PC-9 (cell line): ENCODE results near the gene CMTR1. TPM values are rescaled to one million over a fixed set of nuclear protein-coding genes. Genes with fewer than 3 reads are reported as not detected.

Source experiments
- BruUV-seq: library from RNA; stranded (reverse); fragments of 400-500 nt; replicated peaks from 2 replicates; lab custom pipeline; 2021; lab: Mats Ljungman, UMichigan
- CTCF ChIA-PET: fragments of 300-600 bp; sonication (Branson Sonifier 250); formaldehyde crosslinking; loops from one replicate; lab custom pipeline; 2022; ENCODE audit warnings: antibody characterized with exemption; lab: Charles Lee
- POLR2A ChIA-PET: fragments of 300-600 bp; sonication (Branson Sonifier 250); formaldehyde crosslinking; loops from one replicate; lab custom pipeline; 2022; ENCODE audit warnings: antibody characterized with exemption; ENCODE audit not compliant: unreplicated experiment; lab: Charles Lee
- DNase-seq, 2 experiments: peaks; one replicate each; pipeline versions ENCODE4 v3.0.0 to v3.0.0-alpha.2; 2015 to 2022; ENCODE audit warnings: mixed read lengths in 1 of 2
- H2AFZ ChIP-seq: fragments of 200-600 bp; sonication (generic); 2 replicates; pipeline ENCODE4 v1.8.1; 2017; ENCODE audit warnings: antibody characterized with exemption
- H3F3A ChIP-seq: fragments of 200-600 bp; sonication (generic); 2 replicates; pipeline ENCODE4 v1.8.1; 2017; ENCODE audit warnings: antibody characterized with exemption, mild to moderate bottlenecking, low read depth; ENCODE audit not compliant: insufficient read depth
- H3K27ac ChIP-seq: fragments of 200-600 bp; sonication (generic); 2 replicates; pipeline ENCODE4 v1.6.1; 2016; ENCODE audit warnings: mixed run types
- H3K27me3 ChIP-seq: fragments of 200-600 bp; sonication (generic); 2 replicates; pipeline ENCODE4 v1.6.1; 2016; ENCODE audit warnings: low read depth, mixed run types; ENCODE audit not compliant: insufficient read depth
- H3K36me3 ChIP-seq: fragments of 200-600 bp; sonication (generic); 2 replicates; pipeline ENCODE4 v1.6.1; 2016; ENCODE audit warnings: low read depth, mixed run types
- H3K4me1 ChIP-seq: fragments of 200-600 bp; sonication (generic); replicated peaks from 2 replicates; pipeline ENCODE4 v1.6.1; 2016; ENCODE audit warnings: mixed run types; ENCODE audit not compliant: insufficient read depth
- H3K4me2 ChIP-seq: fragments of 200-600 bp; sonication (generic); 2 replicates; pipeline ENCODE4 v1.6.1; 2017; ENCODE audit warnings: mixed run types
- H3K4me3 ChIP-seq: fragments of 200-600 bp; sonication (generic); 2 replicates; pipeline ENCODE4 v1.6.1; 2016; ENCODE audit warnings: mixed run types
- H3K79me2 ChIP-seq: fragments of 200-600 bp; sonication (generic); 2 replicates; pipeline ENCODE4 v1.6.1; 2017; ENCODE audit warnings: low read depth, mixed run types
- H3K9me2 ChIP-seq: fragments of 200-600 bp; sonication (generic); 2 replicates; pipeline ENCODE4 v1.8.1; 2017; ENCODE audit warnings: mild to moderate bottlenecking; ENCODE audit not compliant: insufficient read depth
- H3K9me3 ChIP-seq: fragments of 200-600 bp; sonication (generic); 2 replicates; pipeline ENCODE4 v1.8.1; 2016; ENCODE audit warnings: low read depth; ENCODE audit not compliant: insufficient read depth
- H4K20me1 ChIP-seq: fragments of 200-600 bp; sonication (generic); 2 replicates; pipeline ENCODE4 v1.8.1; 2017; ENCODE audit not compliant: insufficient read depth
- CTCF ChIP-seq: fragments of 200-600 bp; sonication (generic); conservative IDR thresholded peaks from 2 replicates; pipeline ENCODE4 v1.6.1; 2017; ENCODE audit warnings: mixed run types, antibody characterized with exemption, mild to moderate bottlenecking, moderate library complexity
- EZH2 ChIP-seq: fragments of 200-600 bp; sonication (generic); IDR thresholded peaks from 2 replicates; pipeline ENCODE4 v1.8.0; 2017; ENCODE audit warnings: antibody characterized with exemption, low read depth
- intact Hi-C: fragments of 100-400 bp; cut with micrococcal nuclease; formaldehyde crosslinking; loops from one replicate; pipeline ENCODE4 v1.10.0; 2022; ENCODE audit not compliant: unreplicated experiment
- total RNA-seq: library from RNA; stranded (reverse); gene quantifications from 2 replicates; pipeline ENCODE4 v1.2.3, GENCODE V29; 2021

The CMTR1 gene
- total RNA-seq, 1 experiment from 2014 or later = 28.3 TPM

GRCh38 chr6:37501632-37502491 is 68.8 kb downstream of the CMTR1 start:
- Histone ChIP-seq H3K4me1 (0 out of 2 replicates have a peak, but pooled peaks cover 6% of the 10 kb centered on the region), H3K27ac (no peak overlapping the region), H4K20me1 (no peaks in the 10 kb centered on the region), H3K4me2 (no peak overlapping the region), H3K27me3 (no peaks in the 10 kb centered on the region; the same call in 1 of the 2 replicates), H3K79me2 (no peaks in the 10 kb centered on the region), H2AFZ (no peak overlapping the region), H3K4me3 (no peak overlapping the region), H3K36me3 (no peaks in the 10 kb centered on the region), H3K9me2 (no peaks in the 10 kb centered on the region), H3K9me3 (no peaks in the 10 kb centered on the region), H3F3A (no peaks in the 10 kb centered on the region; the same call in 1 of the 2 replicates)
- DNase-seq = no peak
- no TSS peak for BruUV-seq
- CTCF ChIA-PET = no interaction called here
- intact Hi-C loops = no loop called here
- TF ChIP-seq EZH2 = no peak
- TF ChIP-seq CTCF = no peak
- POLR2A ChIA-PET = interaction anchor here (0.6 kb wide), 2 partner anchors 16 to 28 kb away, joined by 6 to 10 read pairs; no protein-coding TSS in a partner anchor

- H3K79me2 ChIP-seq = no peaks in the 10 kb centered on the region
- no peaks in the 10 kb centered on the region; the same call in 1 of the 2 replicates for H3F3A ChIP-seq
- H3K36me3 ChIP-seq = no peaks in the 10 kb centered on the region
- H3K9me2 ChIP-seq = no peaks in the 10 kb centered on the region
- no peaks in the 10 kb centered on the region for H3K9me3 ChIP-seq
- no peak overlapping the region for H3K4me2 ChIP-seq
- ChIA-PET CTCF (no interaction called here), POLR2A (no interaction called here)
- no peak overlapping the region for H3K4me3 ChIP-seq
- 0 out of 2 replicates have a peak, but pooled peaks cover 6% of the 10 kb centered on the region for H3K4me1 ChIP-seq
- no peak for DNase-seq
- no peak overlapping the region for H2AFZ ChIP-seq
- H4K20me1 ChIP-seq = no peaks in the 10 kb centered on the region
- TF ChIP-seq CTCF (no peak), EZH2 (no peak)
- BruUV-seq = no TSS peak
- no peak overlapping the region for H3K27ac ChIP-seq
- H3K27me3 ChIP-seq = no peaks in the 10 kb centered on the region; the same call in 1 of the 2 replicates
- intact Hi-C loops = no loop called here
Measured at GRCh38 chr6:37502703-37503291, 69.8 kb downstream of the CMTR1 start.

GRCh38 chr6:37503309-37503965 is 70.4 kb downstream of the CMTR1 start:
- intact Hi-C loops = no loop called here
- CTCF ChIA-PET = no interaction called here

More at GRCh38 chr6:37503309-37503965, 70.4 kb downstream of the CMTR1 start:
- H3K27ac ChIP-seq = no peak overlapping the region
- H3K9me3 ChIP-seq = no peaks in the 10 kb centered on the region
- H3K36me3 ChIP-seq = no peaks in the 10 kb centered on the region
- no peak overlapping the region for H3K4me2 ChIP-seq
- H3K79me2 ChIP-seq = no peaks in the 10 kb centered on the region
- DNase-seq = no peak
- no peaks in the 10 kb centered on the region for H3K9me2 ChIP-seq
- H3K4me1 ChIP-seq = 0 out of 2 replicates have a peak, but pooled peaks cover 6% of the 10 kb centered on the region
- TF ChIP-seq EZH2 (no peak), CTCF (no peak)
- no peaks in the 10 kb centered on the region; the same call in 1 of the 2 replicates for H3F3A ChIP-seq
- H3K27me3 ChIP-seq = no peaks in the 10 kb centered on the region; the same call in 1 of the 2 replicates
- no peak overlapping the region for H2AFZ ChIP-seq
- BruUV-seq = no TSS peak
- POLR2A ChIA-PET = no interaction called here
- H3K4me3 ChIP-seq = no peak overlapping the region
- no peaks in the 10 kb centered on the region for H4K20me1 ChIP-seq
